Measurements from ENCODE around the gene MYO3B. TPM values are rescaled to one million over a fixed set of nuclear protein-coding genes. Genes with fewer than 3 reads are reported as not detected.
"Not testable (repeated sequence)": the region's sequence is repeated elsewhere in the genome, so short reads cannot be mapped to it uniquely, and the experiment has no call there.

MYO3B gene
- total RNA-seq, 4 donors from 2014 or later: 0.34 to 0.95 (median 0.89) TPM

- no peak for DNase-seq (ENCODE audit: low spot score in 2 of 2)
- 83% methylated on average over 3 of the region's 3 CpGs for WGBS
These were observed 98.1 kb downstream of the MYO3B start for GRCh38 chr2:170276056-170276455.

GRCh38 chr2:170276925-170277629 is 99.1 kb downstream of the MYO3B start:
- Histone ChIP-seq H3K27ac (no peak overlapping the region), H3K27me3 (no peaks in the 10 kb centered on the region), H3K4me3 (no peak overlapping the region), H3K36me3 (no peaks in the 10 kb centered on the region), H3K4me1 (no peaks in the 10 kb centered on the region), H3K9me3 (no peaks in the 10 kb centered on the region)
- no peak for DNase-seq (ENCODE audit: low spot score in 2 of 2)
- 70% methylated on average over 2 of the region's 2 CpGs for WGBS
- no peak for TF ChIP-seq POLR2AphosphoS5 (IDR thresholded peaks at IDR 0.05)
- TF ChIP-seq POLR2A (IDR thresholded peaks at IDR 0.05): no peak
- TF ChIP-seq EP300 (IDR thresholded peaks at IDR 0.05): no peak
- no peak for TF ChIP-seq CTCF (IDR thresholded peaks at IDR 0.05)

More at GRCh38 chr2:170276056-170276455, 98.1 kb downstream of the MYO3B start:
- H3K27ac ChIP-seq: no peak overlapping the region
- no peaks in the 10 kb centered on the region for H3K27me3 ChIP-seq
- no peak overlapping the region for H3K4me3 ChIP-seq
- no peaks in the 10 kb centered on the region for H3K4me1 ChIP-seq
- H3K36me3 ChIP-seq: no peaks in the 10 kb centered on the region
- H3K9me3 ChIP-seq: no peaks in the 10 kb centered on the region
- no peak for TF ChIP-seq CTCF (IDR thresholded peaks at IDR 0.05)
- TF ChIP-seq EP300 (IDR thresholded peaks at IDR 0.05): no peak
- TF ChIP-seq POLR2AphosphoS5 (IDR thresholded peaks at IDR 0.05): no peak
- no peak for TF ChIP-seq POLR2A (IDR thresholded peaks at IDR 0.05)

GRCh38 chr2:170277951-170278350 is 100.0 kb downstream of the MYO3B start:
- 81% methylated on average over 2 of the region's 2 CpGs for WGBS

GRCh38 chr2:170279615-170280014 is 101.7 kb downstream of the MYO3B start:
- H3K9me3 ChIP-seq; H3K4me3 ChIP-seq; H3K27ac ChIP-seq; H3K36me3 ChIP-seq; H3K4me1 ChIP-seq; DNase-seq (ENCODE audit: low spot score in 2 of 2); H3K27me3 ChIP-seq: not testable (repeated sequence)
- 82% methylated on average over 2 of the region's 2 CpGs for WGBS

More at GRCh38 chr2:170277951-170278350, 100.0 kb downstream of the MYO3B start:
- Histone ChIP-seq H3K9me3 (no peaks in the 10 kb centered on the region), H3K36me3 (no peaks in the 10 kb centered on the region), H3K4me1 (no peaks in the 10 kb centered on the region), H3K27ac (no peak overlapping the region), H3K27me3 (no peaks in the 10 kb centered on the region), H3K4me3 (no peak overlapping the region)
- TF ChIP-seq EP300 (IDR thresholded peaks at IDR 0.05) (no peak), CTCF (IDR thresholded peaks at IDR 0.05) (no peak), POLR2AphosphoS5 (IDR thresholded peaks at IDR 0.05) (no peak)
- DNase-seq (ENCODE audit: low spot score in 2 of 2): no peak

- no peak for DNase-seq (ENCODE audit: low spot score in 2 of 2)
- Histone ChIP-seq H3K4me3 (no peak overlapping the region), H3K9me3 (no peaks in the 10 kb centered on the region), H3K27me3 (no peaks in the 10 kb centered on the region), H3K27ac (no peak overlapping the region), H3K36me3 (no peaks in the 10 kb centered on the region), H3K4me1 (no peaks in the 10 kb centered on the region)
- WGBS: 56% methylated on average over 3 of the region's 3 CpGs
- no peak for TF ChIP-seq CTCF (IDR thresholded peaks at IDR 0.05)
- TF ChIP-seq EP300 (IDR thresholded peaks at IDR 0.05): no peak
- no peak for TF ChIP-seq POLR2AphosphoS5 (IDR thresholded peaks at IDR 0.05)
- TF ChIP-seq POLR2A (IDR thresholded peaks at IDR 0.05): no peak
These were observed 104.9 kb downstream of the MYO3B start for GRCh38 chr2:170282851-170283250.

GRCh38 chr2:170284205-170284604 is 106.3 kb downstream of the MYO3B start:
- TF ChIP-seq CTCF (IDR thresholded peaks at IDR 0.05): no peak
- no peak for TF ChIP-seq POLR2AphosphoS5 (IDR thresholded peaks at IDR 0.05)
- TF ChIP-seq POLR2A (IDR thresholded peaks at IDR 0.05): no peak
- no peak for TF ChIP-seq EP300 (IDR thresholded peaks at IDR 0.05)
- no peak for DNase-seq (ENCODE audit: low spot score in 2 of 2)
- Histone ChIP-seq H3K4me3 (no peak overlapping the region), H3K9me3 (no peaks in the 10 kb centered on the region), H3K27ac (no peak overlapping the region), H3K4me1 (no peaks in the 10 kb centered on the region), H3K27me3 (no peaks in the 10 kb centered on the region), H3K36me3 (no peaks in the 10 kb centered on the region)
- 91% methylated on average over 1 of the region's 1 CpG for WGBS
